ENCODE data around the gene PFKFB2.

The PFKFB2 gene

GRCh38 chr1:207112616-207113296 is 59.7 kb downstream of the PFKFB2 start:
- Histone ChIP-seq H3K4me1 (ENCODE audit: control insufficient read depth, low read length) (no peaks in the 10 kb centered on the region), H3K9me3 (ENCODE audit: control insufficient read depth, insufficient read depth, low read length) (no peaks in the 10 kb centered on the region), H3K27ac (ENCODE audit: low read depth, low read length) (no peak overlapping the region), H3K4me3 (ENCODE audit: low read length) (no peak overlapping the region), H3K9me2 (replicated peaks; ENCODE audit: control insufficient read depth, low read length) (no peaks in the 10 kb centered on the region), H3K27me3 (ENCODE audit: control insufficient read depth, low read length) (peaks cover 15% of the 10 kb centered on the region; the same call in 1 of the 2 replicates), H3K36me3 (ENCODE audit: control insufficient read depth, low read length) (no peaks in the 10 kb centered on the region), H3K79me2 (ENCODE audit: control insufficient read depth, low read length) (no peaks in the 10 kb centered on the region), H3F3A (ENCODE audit: control insufficient read depth, insufficient read depth) (no peaks in the 10 kb centered on the region), H3K4me2 (ENCODE audit: low read length) (no peak overlapping the region), H4K20me1 (ENCODE audit: control insufficient read depth, insufficient read depth, low read depth, low read length) (no peaks in the 10 kb centered on the region)
- TF ChIP-seq CTCF (IDR thresholded peaks at IDR 0.05; ENCODE audit: low read depth, low read length, poor library complexity, severe bottlenecking) (no peak), EZH2phosphoT487 (IDR thresholded peaks at IDR 0.05; ENCODE audit: borderline replicate concordance, low read length) (no peak)

- no peak overlapping the region for H3K4me2 ChIP-seq (ENCODE audit: low read length)
- H3F3A ChIP-seq (ENCODE audit: control insufficient read depth, insufficient read depth) = no peaks in the 10 kb centered on the region
- H4K20me1 ChIP-seq (ENCODE audit: control insufficient read depth, insufficient read depth, low read depth, low read length) = no peaks in the 10 kb centered on the region
- H3K4me3 ChIP-seq (ENCODE audit: low read length) = no peak overlapping the region
- H3K4me1 ChIP-seq (ENCODE audit: control insufficient read depth, low read length) = no peaks in the 10 kb centered on the region
- no peaks in the 10 kb centered on the region for H3K79me2 ChIP-seq (ENCODE audit: control insufficient read depth, low read length)
- no peaks in the 10 kb centered on the region for H3K9me2 ChIP-seq (replicated peaks; ENCODE audit: control insufficient read depth, low read length)
- TF ChIP-seq EZH2phosphoT487 (IDR thresholded peaks at IDR 0.05; ENCODE audit: borderline replicate concordance, low read length) = no peak
- no peak for TF ChIP-seq CTCF (IDR thresholded peaks at IDR 0.05; ENCODE audit: low read depth, low read length, poor library complexity, severe bottlenecking)
- no peak overlapping the region for H3K27ac ChIP-seq (ENCODE audit: low read depth, low read length)
- H3K27me3 ChIP-seq (ENCODE audit: control insufficient read depth, low read length) = peaks cover 8% of the 10 kb centered on the region; the same call in 1 of the 2 replicates
- H3K36me3 ChIP-seq (ENCODE audit: control insufficient read depth, low read length) = no peaks in the 10 kb centered on the region
- no peaks in the 10 kb centered on the region for H3K9me3 ChIP-seq (ENCODE audit: control insufficient read depth, insufficient read depth, low read length)
Measured at GRCh38 chr1:207115269-207115668, 62.2 kb downstream of the PFKFB2 start.

GRCh38 chr1:207124389-207124788 is 71.3 kb downstream of the PFKFB2 start:
- no peaks in the 10 kb centered on the region for H3K9me2 ChIP-seq (replicated peaks; ENCODE audit: control insufficient read depth, low read length)
- H3K36me3 ChIP-seq (ENCODE audit: control insufficient read depth, low read length) = no peaks in the 10 kb centered on the region
- TF ChIP-seq CTCF (IDR thresholded peaks at IDR 0.05; ENCODE audit: low read depth, low read length, poor library complexity, severe bottlenecking) (no peak), EZH2phosphoT487 (IDR thresholded peaks at IDR 0.05; ENCODE audit: borderline replicate concordance, low read length) (no peak)
- H3K4me1 ChIP-seq (ENCODE audit: control insufficient read depth, low read length) = no peaks in the 10 kb centered on the region
- no peak overlapping the region for H3K4me3 ChIP-seq (ENCODE audit: low read length)
- H3K79me2 ChIP-seq (ENCODE audit: control insufficient read depth, low read length) = no peaks in the 10 kb centered on the region
- peaks cover 12% of the 10 kb centered on the region for H3K9me3 ChIP-seq (ENCODE audit: control insufficient read depth, insufficient read depth, low read length)
- H3F3A ChIP-seq (ENCODE audit: control insufficient read depth, insufficient read depth) = no peaks in the 10 kb centered on the region
- 0 out of 2 replicates have a peak, but pooled peaks cover 5% of the 10 kb centered on the region for H3K27me3 ChIP-seq (ENCODE audit: control insufficient read depth, low read length)
- no peak overlapping the region for H3K4me2 ChIP-seq (ENCODE audit: low read length)
- H3K27ac ChIP-seq (ENCODE audit: low read depth, low read length) = no peak overlapping the region
- H4K20me1 ChIP-seq (ENCODE audit: control insufficient read depth, insufficient read depth, low read depth, low read length) = no peaks in the 10 kb centered on the region

Measured in DOHH2 (cell line).